ENCODE data around the gene MMP25.

MMP25 gene

DNA sequence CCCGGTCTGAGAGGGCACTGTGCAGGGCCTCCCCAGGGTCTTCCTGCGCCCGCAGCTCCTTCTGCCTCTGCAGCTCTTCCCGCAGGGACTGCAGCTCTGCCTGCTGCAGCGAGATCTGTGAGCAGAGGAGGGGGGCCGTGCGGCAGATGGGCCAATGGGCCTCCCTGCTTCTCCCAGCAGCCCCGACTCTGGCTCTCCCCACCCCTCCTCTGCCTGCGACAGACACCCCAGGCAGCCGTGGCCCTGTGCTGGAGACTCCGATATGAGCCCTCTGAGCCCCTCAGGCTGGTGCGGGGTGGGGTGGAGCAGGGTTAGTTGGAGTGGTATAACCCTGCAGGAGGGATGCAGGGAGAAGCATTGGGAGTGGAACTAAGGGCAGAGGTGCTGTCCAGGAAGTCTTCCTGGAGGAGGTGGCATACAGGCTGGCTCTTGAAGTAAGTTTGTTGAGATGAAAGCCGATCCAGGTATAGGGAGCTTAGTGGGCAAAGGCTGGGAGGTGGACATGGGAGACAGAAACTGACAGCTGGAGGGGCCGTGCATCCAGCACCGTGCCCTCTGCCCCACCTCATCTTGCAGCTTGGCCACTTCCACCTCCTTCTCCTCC is 17.5 kb upstream of the MMP25 start:
- Histone ChIP-seq H3K27me3 (ENCODE audit: control insufficient read depth in 1 of 2, insufficient read depth in 2 of 2, low read length in 2 of 2) (peaks cover 17 to 25% of the 10 kb centered on the region in 2 donors), H3K27ac (ENCODE audit: low read depth, low read length) (no peak overlapping the region), H3K9ac (ENCODE audit: low read depth in 1 of 2, low read length in 2 of 2) (no peak overlapping the region), H3K4me3 (ENCODE audit: low read depth in 1 of 2, low read length in 2 of 2) (no peak overlapping the region), H3K36me3 (ENCODE audit: control insufficient read depth in 1 of 2, insufficient read depth in 2 of 2, low read length in 2 of 2) (peaks cover 13 to 20% of the 10 kb centered on the region in 2 donors), H3K4me1 (ENCODE audit: control insufficient read depth in 1 of 2, insufficient read depth in 2 of 2, low read length in 2 of 2) (peaks cover 21 to 26% of the 10 kb centered on the region in 2 donors), H3K9me3 (ENCODE audit: control insufficient read depth in 1 of 2, low read length in 2 of 2) (no peaks in the 10 kb centered on the region)

DNA sequence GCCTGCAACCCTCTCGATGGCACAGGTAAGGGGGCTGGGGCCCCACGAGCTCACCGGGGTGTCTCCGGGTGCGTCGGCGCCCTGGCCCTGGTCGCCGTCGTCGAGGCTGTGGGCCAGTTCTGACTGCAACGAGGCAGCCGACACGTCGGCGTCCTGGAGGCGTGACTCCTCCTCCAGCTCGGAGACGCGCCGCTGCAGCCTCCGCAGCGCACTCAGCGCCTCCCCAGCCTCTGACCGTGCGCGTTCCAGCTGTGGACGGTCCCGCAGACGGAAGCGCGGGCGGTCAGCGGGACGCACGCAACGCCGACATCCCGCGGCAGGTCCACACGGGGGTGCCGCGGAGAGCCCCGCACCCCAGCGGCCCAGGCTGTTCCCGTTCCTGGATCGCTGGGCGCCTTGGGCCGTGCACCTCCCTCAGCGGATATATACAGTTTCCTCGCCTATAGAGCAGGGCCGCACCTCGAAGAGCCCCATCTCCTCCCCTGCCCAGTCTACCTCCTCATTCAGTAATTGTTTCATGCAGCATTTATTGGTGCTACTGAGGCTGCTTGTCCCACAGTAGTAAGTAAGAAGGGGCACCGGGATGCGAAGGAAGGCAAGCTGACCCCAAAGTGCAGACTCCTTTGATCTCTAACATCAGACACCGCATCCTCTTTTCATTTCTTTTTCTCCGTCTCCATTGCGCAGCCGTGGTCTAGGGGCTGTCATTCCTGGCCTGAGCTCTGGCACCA is 16.7 kb upstream of the MMP25 start:
- Histone ChIP-seq H3K9ac (ENCODE audit: low read depth in 1 of 2, low read length in 2 of 2) (no peak overlapping the region), H3K9me3 (ENCODE audit: control insufficient read depth in 1 of 2, low read length in 2 of 2) (no peaks in the 10 kb centered on the region), H3K36me3 (ENCODE audit: control insufficient read depth in 1 of 2, insufficient read depth in 2 of 2, low read length in 2 of 2) (peaks cover 13 to 20% of the 10 kb centered on the region in 2 donors), H3K27me3 (ENCODE audit: control insufficient read depth in 1 of 2, insufficient read depth in 2 of 2, low read length in 2 of 2) (peaks cover 20 to 25% of the 10 kb centered on the region in 2 donors), H3K27ac (ENCODE audit: low read depth, low read length) (no peak overlapping the region), H3K4me1 (ENCODE audit: control insufficient read depth in 1 of 2, insufficient read depth in 2 of 2, low read length in 2 of 2) (peaks cover 21 to 26% of the 10 kb centered on the region in 2 donors), H3K4me3 (ENCODE audit: low read depth in 1 of 2, low read length in 2 of 2) (no peak overlapping the region)

- Histone ChIP-seq H3K36me3 (ENCODE audit: control insufficient read depth in 1 of 2, insufficient read depth in 2 of 2, low read length in 2 of 2) (peaks cover 13 to 19% of the 10 kb centered on the region in 2 donors), H3K4me1 (ENCODE audit: control insufficient read depth in 1 of 2, insufficient read depth in 2 of 2, low read length in 2 of 2) (peaks cover 21 to 26% of the 10 kb centered on the region in 2 donors), H3K9me3 (ENCODE audit: control insufficient read depth in 1 of 2, low read length in 2 of 2) (no peaks in the 10 kb centered on the region), H3K9ac (ENCODE audit: low read depth in 1 of 2, low read length in 2 of 2) (no peak overlapping the region), H3K4me3 (ENCODE audit: low read depth in 1 of 2, low read length in 2 of 2) (no peak overlapping the region), H3K27me3 (ENCODE audit: control insufficient read depth in 1 of 2, insufficient read depth in 2 of 2, low read length in 2 of 2) (peaks cover 22 to 26% of the 10 kb centered on the region in 2 donors), H3K27ac (ENCODE audit: low read depth, low read length) (no peak overlapping the region)
Measured at GRCh38 chr16:3030222-3031212, 15.8 kb upstream of the MMP25 start.

- Histone ChIP-seq H3K9ac (ENCODE audit: low read depth in 1 of 2, low read length in 2 of 2) (no peak overlapping the region), H3K4me1 (ENCODE audit: control insufficient read depth in 1 of 2, insufficient read depth in 2 of 2, low read length in 2 of 2) (peaks cover 20 to 26% of the 10 kb centered on the region in 2 donors), H3K27me3 (ENCODE audit: control insufficient read depth in 1 of 2, insufficient read depth in 2 of 2, low read length in 2 of 2) (peaks cover 25 to 34% of the 10 kb centered on the region in 2 donors), H3K9me3 (ENCODE audit: control insufficient read depth in 1 of 2, low read length in 2 of 2) (no peaks in the 10 kb centered on the region), H3K27ac (ENCODE audit: low read depth, low read length) (no peak overlapping the region), H3K36me3 (ENCODE audit: control insufficient read depth in 1 of 2, insufficient read depth in 2 of 2, low read length in 2 of 2) (no peaks in the 10 kb centered on the region), H3K4me3 (ENCODE audit: low read depth in 1 of 2, low read length in 2 of 2) (no peak overlapping the region)
Measured at GRCh38 chr16:3032624-3033023, 13.7 kb upstream of the MMP25 start.

DNA sequence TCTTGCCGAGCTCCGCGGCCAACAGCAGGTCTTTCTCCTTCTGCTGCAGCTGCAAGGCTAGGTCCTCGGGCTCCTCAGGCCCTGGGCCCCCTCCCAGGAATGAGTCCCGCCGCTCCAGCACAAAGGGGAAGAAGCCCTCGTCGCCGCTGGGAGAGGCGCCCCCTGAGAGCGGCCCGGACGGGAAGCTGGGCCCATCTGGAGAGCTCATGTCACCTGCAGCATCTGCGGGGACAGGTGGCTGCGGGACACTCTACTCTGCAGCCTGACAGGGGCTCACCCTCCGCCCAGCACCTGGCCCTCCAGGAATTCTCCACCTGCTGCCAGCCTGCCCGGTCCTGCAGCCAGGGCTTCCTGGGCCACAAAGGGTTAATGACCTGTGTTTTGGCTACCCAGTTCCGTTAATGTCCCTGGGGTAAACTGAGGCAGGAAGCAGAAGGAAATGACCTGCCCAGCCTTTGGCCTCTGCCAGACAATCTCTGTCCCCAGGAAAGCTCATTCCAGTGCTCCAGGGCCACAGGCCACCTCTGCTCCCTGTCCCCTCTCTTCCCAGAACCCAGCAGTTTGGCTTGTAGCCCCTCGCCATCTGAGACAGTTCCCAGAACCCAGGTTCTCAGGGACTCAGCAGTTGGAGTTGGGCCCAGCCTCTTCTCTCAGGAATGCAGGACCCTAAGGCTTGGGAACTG is 10.9 kb upstream of the MMP25 start:
- H3K4me1 ChIP-seq (ENCODE audit: control insufficient read depth in 1 of 2, insufficient read depth in 2 of 2, low read length in 2 of 2): peaks cover 22 to 27% of the 10 kb centered on the region in 2 donors
- H3K4me3 ChIP-seq (ENCODE audit: low read depth in 1 of 2, low read length in 2 of 2): peak overlapping the region; percentile 67 to 74
- no peaks in the 10 kb centered on the region for H3K9me3 ChIP-seq (ENCODE audit: control insufficient read depth in 1 of 2, low read length in 2 of 2)
- no peaks in the 10 kb centered on the region for H3K36me3 ChIP-seq (ENCODE audit: control insufficient read depth in 1 of 2, insufficient read depth in 2 of 2, low read length in 2 of 2)
- H3K27me3 ChIP-seq (ENCODE audit: control insufficient read depth in 1 of 2, insufficient read depth in 2 of 2, low read length in 2 of 2): peaks cover 25 to 29% of the 10 kb centered on the region in 2 donors
- no peak overlapping the region for H3K27ac ChIP-seq (ENCODE audit: low read depth, low read length)
- peak overlapping the region in 1 of 2 donors; percentile 52 for H3K9ac ChIP-seq (ENCODE audit: low read depth in 1 of 2, low read length in 2 of 2)

- Histone ChIP-seq H3K27me3 (ENCODE audit: control insufficient read depth in 1 of 2, insufficient read depth in 2 of 2, low read length in 2 of 2) (peaks cover 20 to 26% of the 10 kb centered on the region in 2 donors), H3K9ac (ENCODE audit: low read depth in 1 of 2, low read length in 2 of 2) (peak overlapping the region; percentile 25 to 52), H3K36me3 (ENCODE audit: control insufficient read depth in 1 of 2, insufficient read depth in 2 of 2, low read length in 2 of 2) (no peaks in the 10 kb centered on the region), H3K27ac (ENCODE audit: low read depth, low read length) (peak overlapping the region; percentile 20), H3K4me1 (ENCODE audit: control insufficient read depth in 1 of 2, insufficient read depth in 2 of 2, low read length in 2 of 2) (peaks cover 22 to 27% of the 10 kb centered on the region in 2 donors), H3K4me3 (ENCODE audit: low read depth in 1 of 2, low read length in 2 of 2) (peak overlapping the region; percentile 67 to 74), H3K9me3 (ENCODE audit: control insufficient read depth in 1 of 2, low read length in 2 of 2) (no peaks in the 10 kb centered on the region)
Measured at GRCh38 chr16:3035972-3036725, 10.2 kb upstream of the MMP25 start.

DNA sequence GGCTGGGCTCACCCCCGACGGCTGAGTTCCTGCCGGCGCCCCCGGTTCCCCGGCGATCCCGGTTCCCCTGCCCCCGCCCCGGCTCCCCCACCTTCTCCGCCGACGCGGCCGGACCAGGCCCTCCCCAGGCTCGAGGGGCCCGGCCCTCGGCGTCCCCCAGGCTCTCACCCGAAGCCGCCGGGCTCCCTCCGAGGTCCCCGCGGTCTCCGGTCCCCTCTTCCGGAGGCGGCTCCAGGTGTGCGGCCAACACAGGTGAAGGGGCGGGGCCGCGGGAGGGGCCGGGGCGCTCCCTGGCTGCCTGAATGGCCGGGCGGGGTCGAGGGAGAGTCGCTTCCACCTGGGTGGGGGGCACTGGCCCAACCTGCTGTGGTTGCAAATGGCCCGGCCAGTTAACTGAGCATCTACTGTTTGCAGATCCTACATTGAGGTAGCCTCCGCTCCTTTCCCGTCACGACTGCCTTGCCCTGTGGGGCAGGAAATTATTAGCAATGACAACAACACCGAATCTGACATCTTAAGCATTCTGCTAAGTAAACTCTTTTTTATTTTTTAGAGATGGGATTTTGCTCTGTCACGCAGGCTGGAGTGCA is 9.5 kb upstream of the MMP25 start, which contains the start of gene BICDL2:
BICDL2 (minus strand) TSS at position 219 of the 590 bp plus-strand sequence. CDS start 1,448 bp downstream, outside the sequence.
- H3K27ac ChIP-seq (ENCODE audit: low read depth, low read length): peak within 1 kb of the TSS; percentile 20
- H3K9ac ChIP-seq (ENCODE audit: low read depth in 1 of 2, low read length in 2 of 2): peak within 1 kb of the TSS; percentile 25 to 52
- H3K27me3 ChIP-seq (ENCODE audit: control insufficient read depth in 1 of 2, insufficient read depth in 2 of 2, low read length in 2 of 2): peaks cover 20 to 26% of the 10 kb centered on the region in 2 donors
- peaks cover 21 to 22% of the 10 kb centered on the region in 2 donors for H3K4me1 ChIP-seq (ENCODE audit: control insufficient read depth in 1 of 2, insufficient read depth in 2 of 2, low read length in 2 of 2)
- peak within 1 kb of the TSS; percentile 67 to 74 for H3K4me3 ChIP-seq (ENCODE audit: low read depth in 1 of 2, low read length in 2 of 2)
- no peaks in the 10 kb centered on the region for H3K9me3 ChIP-seq (ENCODE audit: control insufficient read depth in 1 of 2, low read length in 2 of 2)
- no peaks in the 10 kb centered on the region for H3K36me3 ChIP-seq (ENCODE audit: control insufficient read depth in 1 of 2, insufficient read depth in 2 of 2, low read length in 2 of 2)

DNA sequence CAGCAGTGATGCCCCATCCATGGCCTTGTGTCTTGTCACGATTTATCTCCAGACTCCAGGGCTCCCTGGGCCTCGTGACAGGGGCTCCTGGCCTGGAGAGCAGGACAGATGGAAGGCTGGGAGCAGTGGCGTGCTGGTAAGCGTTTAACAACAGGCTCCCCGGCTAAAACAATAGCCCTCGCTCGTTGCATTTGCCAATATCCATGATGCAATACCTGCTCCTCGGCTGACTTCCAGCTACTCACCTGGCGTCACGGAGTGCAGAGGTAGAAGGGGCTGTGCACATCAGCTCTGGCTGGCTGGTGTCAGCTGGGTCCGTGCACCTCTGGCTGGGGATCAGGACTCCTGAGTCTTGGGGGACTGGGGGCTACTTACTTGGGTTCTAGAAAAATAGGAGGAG is 8.1 kb upstream of the MMP25 start:
- Histone ChIP-seq H3K27me3 (ENCODE audit: control insufficient read depth in 1 of 2, insufficient read depth in 2 of 2, low read length in 2 of 2) (peaks cover 20% of the 10 kb centered on the region in 2 donors), H3K36me3 (ENCODE audit: control insufficient read depth in 1 of 2, insufficient read depth in 2 of 2, low read length in 2 of 2) (no peaks in the 10 kb centered on the region), H3K27ac (ENCODE audit: low read depth, low read length) (no peak overlapping the region), H3K4me1 (ENCODE audit: control insufficient read depth in 1 of 2, insufficient read depth in 2 of 2, low read length in 2 of 2) (peaks cover 12 to 14% of the 10 kb centered on the region in 2 donors), H3K9ac (ENCODE audit: low read depth in 1 of 2, low read length in 2 of 2) (no peak overlapping the region), H3K4me3 (ENCODE audit: low read depth in 1 of 2, low read length in 2 of 2) (peak overlapping the region in 1 of 2 donors; percentile 21), H3K9me3 (ENCODE audit: control insufficient read depth in 1 of 2, low read length in 2 of 2) (no peaks in the 10 kb centered on the region)
